AG09309 (cell line): ENCODE results near the gene APBB1IP.

Experiments
- DNase-seq: peaks from one replicate; pipeline ENCODE4 v3.0.0-alpha.2; 2010; ENCODE audit warnings: low read depth
- H3K4me3 ChIP-seq: 2 replicates; pipeline ENCODE4 v1.5.1; 2011; ENCODE audit warnings: mild to moderate bottlenecking, low read depth, low read length, moderate library complexity; ENCODE audit not compliant: control insufficient read depth
- CTCF ChIP-seq: IDR thresholded peaks from 2 replicates; pipeline ENCODE4 v1.5.1; 2011; ENCODE audit warnings: mild to moderate bottlenecking, low read depth, low read length, inconsistent platforms; ENCODE audit not compliant: insufficient read depth, control insufficient read depth; ENCODE audit errors: missing control alignments

APBB1IP gene

GRCh38 chr10:26516540-26517101 lies 78.5 kb downstream of the APBB1IP start:
- no peak overlapping the region for H3K4me3 ChIP-seq
- DNase-seq = no peak

GRCh38 chr10:26517141-26517867 lies 79.2 kb downstream of the APBB1IP start:
- no peak for DNase-seq
- H3K4me3 ChIP-seq = no peak overlapping the region
- TF ChIP-seq CTCF = no peak

More at GRCh38 chr10:26516540-26517101, 78.5 kb downstream of the APBB1IP start:
- no peak for TF ChIP-seq CTCF

- DNase-seq = no peak
- TF ChIP-seq CTCF = no peak
These were observed 81.7 kb downstream of the APBB1IP start for GRCh38 chr10:26519803-26520202.

GRCh38 chr10:26520575-26520974 lies 82.4 kb downstream of the APBB1IP start:
- no peak for DNase-seq
- H3K4me3 ChIP-seq = no peak overlapping the region
- TF ChIP-seq CTCF = no peak

More at GRCh38 chr10:26519803-26520202, 81.7 kb downstream of the APBB1IP start:
- no peak overlapping the region for H3K4me3 ChIP-seq

- no peak for TF ChIP-seq CTCF
- DNase-seq = no peak
- H3K4me3 ChIP-seq = no peak overlapping the region
These were observed 86.2 kb downstream of the APBB1IP start for GRCh38 chr10:26524161-26524896.

GRCh38 chr10:26525586-26525985 lies 87.4 kb downstream of the APBB1IP start:
- no peak overlapping the region for H3K4me3 ChIP-seq
- DNase-seq = no peak
- TF ChIP-seq CTCF = no peak
